ENCODE data around the gene TSC22D3. TPM values are rescaled to one million over a fixed set of nuclear protein-coding genes. Genes with fewer than 3 reads are reported as not detected.

The TSC22D3 gene
- polyA plus RNA-seq, 1 of the 3 experiments (the other 2 are of a cell fraction): 9.2 TPM

DNA sequence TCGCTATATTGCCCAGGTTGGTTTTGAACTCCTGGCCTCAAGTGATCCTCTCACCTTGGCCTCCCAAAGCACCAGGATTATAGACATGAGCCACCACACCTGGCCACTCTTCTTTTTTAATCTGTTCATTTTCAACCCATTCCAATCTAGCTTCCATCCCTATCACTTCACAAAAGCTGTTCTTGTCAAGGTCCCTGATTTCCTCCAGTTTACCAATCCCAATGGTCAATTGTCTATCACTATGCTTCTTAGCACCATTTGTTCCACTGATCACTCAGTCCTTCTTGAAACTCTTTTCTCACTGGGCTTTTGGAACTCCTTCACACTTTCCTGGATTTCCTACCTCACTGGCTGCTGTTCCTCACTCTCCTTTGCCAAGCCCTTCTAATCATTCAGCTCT, 108.7 kb downstream of the TSC22D3 start:
- Histone ChIP-seq H3K4me3 (ENCODE audit: low read depth in 2 of 2, low read length in 1 of 2) (no peak overlapping the region), H3K9me2 (no peaks in the 10 kb centered on the region), H3K4me1 (ENCODE audit: control insufficient read depth in 1 of 2, insufficient read depth in 2 of 2, low read depth in 1 of 2, low read length in 1 of 2) (no peaks in the 10 kb centered on the region), H3K9ac (no peak overlapping the region), H3K36me3 (replicated peaks in 1 of 2; ENCODE audit: control insufficient read depth in 1 of 2, insufficient read depth in 2 of 2, low read length in 1 of 2) (no peaks in the 10 kb centered on the region), H3K27me3 (ENCODE audit: insufficient read depth) (peaks cover 4% of the 10 kb centered on the region; the same call in 1 of the 2 replicates), H3K9me3 (no peaks in the 10 kb centered on the region), H3F3A (replicated peaks; ENCODE audit: insufficient read depth) (no peaks in the 10 kb centered on the region), H3K27ac (ENCODE audit: low read depth in 2 of 2, low read length in 1 of 2) (no peak overlapping the region), H2AFZ (ENCODE audit: low read depth) (no peak overlapping the region), H4K20me1 (ENCODE audit: insufficient read depth) (no peaks in the 10 kb centered on the region), H3K79me2 (ENCODE audit: insufficient read depth) (no peaks in the 10 kb centered on the region), H3K4me2 (no peak overlapping the region)
- DNase-seq: no peak
- TF ChIP-seq ELF1 (IDR thresholded peaks at IDR 0.05) (no peak), RFX5 (IDR thresholded peaks at IDR 0.05; ENCODE audit: low read length) (no peak), NFIC (IDR thresholded peaks at IDR 0.05; ENCODE audit: borderline replicate concordance) (no peak), TEAD4 (IDR thresholded peaks at IDR 0.05; ENCODE audit: borderline replicate concordance, insufficient read depth) (no peak), TCF12 (IDR thresholded peaks at IDR 0.05) (no peak)
- ChIA-PET POLR2A (no interaction called here), CTCF (interaction anchor here (2.3 kb wide), 1 partner anchor 110 kb away, joined by 12 read pairs; the partner anchor contains the start of gene NCBP2L)
- 68% methylated on average over 1 of the region's 1 CpG for WGBS (ENCODE audit: low lambda C conversion rate)

Other genes starting within 250 kb of the TSC22D3 start
- gene PRPS1, start 147.3 kb downstream of the TSC22D3 start, polyA plus RNA-seq (2012; rRNA removed): 42.3 and 64.9 TPM in 2 replicates
- not detected in 2 replicates for gene NCBP2L, start 1.9 kb upstream of the TSC22D3 start, polyA plus RNA-seq (2012; rRNA removed)
- 0.16 and 0.18 TPM in 2 replicates for gene MID2, start 50.1 kb upstream of the TSC22D3 start, polyA plus RNA-seq (2012; rRNA removed)
- gene TEX13B, start 206.6 kb upstream of the TSC22D3 start, polyA plus RNA-seq (2012; rRNA removed): not detected in 2 replicates

All from SK-N-SH (cell line).